ENCODE data around the gene ADGRG6.

GRCh38 chr6:142332393-142333098 is 30.7 kb downstream of the ADGRG6 start:
- TF ChIP-seq POLR2A (IDR thresholded peaks at IDR 0.05): no peak
- no peak for TF ChIP-seq CTCF (IDR thresholded peaks at IDR 0.05)
- TF ChIP-seq POLR2AphosphoS5 (IDR thresholded peaks at IDR 0.05): no peak
- TF ChIP-seq EP300 (IDR thresholded peaks at IDR 0.05; ENCODE audit: low read depth): no peak
